ENCODE data around the gene NINL.
A peak's percentile ranks its signal among the peaks of the same experiment; 100 is the strongest.
"Not testable (repeated sequence)": the region's sequence is repeated elsewhere in the genome, so short reads cannot be mapped to it uniquely, and the experiment has no call there.

The NINL gene

DNA sequence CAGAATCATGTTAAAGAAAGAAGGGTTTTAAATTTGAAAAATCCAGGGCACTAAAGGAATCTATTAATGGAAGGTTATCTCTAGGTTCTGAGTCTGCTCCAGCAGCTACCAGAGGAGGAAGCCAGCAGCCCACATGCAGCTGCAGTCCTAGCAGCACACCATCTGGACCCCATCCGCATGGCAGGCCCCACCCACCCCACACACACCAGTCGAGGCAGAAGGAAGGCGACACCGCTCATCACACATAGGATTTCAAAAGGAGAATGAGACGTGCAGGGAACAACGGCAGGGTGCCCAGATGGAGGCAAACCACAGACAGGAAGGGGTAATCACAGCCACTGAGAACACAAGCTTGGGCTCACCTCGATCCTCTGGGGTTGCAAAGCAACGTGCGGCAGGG lies 99.0 kb downstream of the NINL start:
- peak in 1 of 51 donors; percentile 12 for DNase-seq

DNA sequence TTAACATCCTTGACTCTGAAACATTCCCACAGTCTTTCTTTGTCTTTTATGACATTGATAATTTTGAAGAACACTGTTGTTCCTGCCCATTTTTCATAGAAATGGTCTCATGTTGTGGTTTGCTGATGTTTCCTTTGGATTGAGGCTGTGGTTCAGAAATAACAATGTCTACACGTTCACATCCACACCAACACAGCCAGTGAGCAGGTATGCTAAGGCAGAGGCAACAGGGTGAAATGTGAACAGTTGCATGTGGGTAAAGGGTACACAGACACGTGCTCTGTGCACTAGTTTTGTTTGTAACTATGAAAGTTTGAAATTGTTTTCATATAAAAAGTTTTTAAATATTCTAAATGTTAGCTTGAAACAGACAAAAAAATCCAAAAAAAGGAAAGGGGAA lies 99.5 kb downstream of the NINL start:
- no peak for DNase-seq

GRCh38 chr20:25484911-25485511 lies 100.3 kb downstream of the NINL start:
- no peak for DNase-seq

DNA sequence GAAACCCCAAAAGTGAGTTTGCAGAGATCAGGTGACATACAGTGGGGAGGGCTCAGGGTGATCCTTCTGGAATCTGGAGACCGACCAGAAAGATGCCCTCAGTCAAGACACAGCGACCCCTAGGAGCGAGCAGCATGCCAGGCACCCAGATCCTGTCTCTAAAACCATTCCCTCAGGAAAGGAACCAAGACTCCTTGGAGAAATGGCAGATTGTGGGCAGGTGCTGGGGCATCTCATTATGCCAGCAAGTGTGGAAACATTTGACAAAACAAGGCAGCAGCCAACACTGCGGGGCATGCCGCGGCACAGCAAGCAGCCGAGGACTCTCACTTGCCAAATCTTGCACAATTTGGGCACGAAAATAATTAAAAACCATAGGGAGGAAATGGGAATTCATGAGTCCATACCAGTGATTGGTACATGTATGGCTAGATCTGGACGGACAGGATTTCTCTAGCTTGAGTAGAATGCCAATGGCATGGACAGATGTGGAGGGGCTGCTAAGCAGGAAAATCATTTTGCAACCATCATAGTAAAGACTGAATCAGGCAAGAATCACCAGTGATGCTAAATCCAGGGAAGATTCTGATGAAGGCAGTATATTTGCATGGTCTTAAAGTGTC lies 101.0 kb downstream of the NINL start:
- peak in 2 of 51 donors; percentile 5 for DNase-seq

DNA sequence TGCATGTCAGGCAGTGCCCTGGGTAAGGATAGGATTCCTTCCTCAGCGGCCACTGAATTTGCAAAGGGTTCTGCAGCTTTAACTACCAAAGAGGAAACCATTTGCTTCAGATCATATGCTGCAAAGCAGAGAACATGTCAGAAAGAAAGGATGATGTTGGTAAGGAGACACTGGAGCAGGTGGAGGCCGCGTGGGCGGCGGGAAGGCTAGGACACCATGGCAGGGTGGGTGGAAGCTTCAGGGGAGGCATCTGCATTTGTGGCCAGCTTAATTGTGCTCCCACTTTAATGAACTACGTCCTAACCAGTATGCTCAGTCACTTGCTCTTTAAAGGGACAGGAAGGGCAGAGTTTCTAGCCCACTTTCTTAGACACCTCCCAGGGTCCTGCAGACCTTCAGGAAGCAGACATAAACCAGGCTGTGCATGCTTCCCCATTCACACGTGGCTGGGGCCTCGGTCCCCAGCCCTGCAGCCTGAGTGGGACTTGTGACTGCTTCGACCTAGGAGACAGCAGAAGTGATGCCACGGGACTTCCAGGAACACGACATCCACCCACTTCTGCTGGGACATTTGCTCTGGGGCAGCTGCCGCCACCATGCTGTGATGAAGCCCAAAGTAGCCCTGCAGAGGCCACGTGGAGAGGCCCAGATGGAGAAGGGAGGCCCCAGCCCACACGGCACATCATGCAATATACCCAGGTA lies 101.7 kb downstream of the NINL start:
- no peak for DNase-seq

- no peak for DNase-seq
These were observed 103.4 kb downstream of the NINL start for GRCh38 chr20:25481918-25482253.

DNA sequence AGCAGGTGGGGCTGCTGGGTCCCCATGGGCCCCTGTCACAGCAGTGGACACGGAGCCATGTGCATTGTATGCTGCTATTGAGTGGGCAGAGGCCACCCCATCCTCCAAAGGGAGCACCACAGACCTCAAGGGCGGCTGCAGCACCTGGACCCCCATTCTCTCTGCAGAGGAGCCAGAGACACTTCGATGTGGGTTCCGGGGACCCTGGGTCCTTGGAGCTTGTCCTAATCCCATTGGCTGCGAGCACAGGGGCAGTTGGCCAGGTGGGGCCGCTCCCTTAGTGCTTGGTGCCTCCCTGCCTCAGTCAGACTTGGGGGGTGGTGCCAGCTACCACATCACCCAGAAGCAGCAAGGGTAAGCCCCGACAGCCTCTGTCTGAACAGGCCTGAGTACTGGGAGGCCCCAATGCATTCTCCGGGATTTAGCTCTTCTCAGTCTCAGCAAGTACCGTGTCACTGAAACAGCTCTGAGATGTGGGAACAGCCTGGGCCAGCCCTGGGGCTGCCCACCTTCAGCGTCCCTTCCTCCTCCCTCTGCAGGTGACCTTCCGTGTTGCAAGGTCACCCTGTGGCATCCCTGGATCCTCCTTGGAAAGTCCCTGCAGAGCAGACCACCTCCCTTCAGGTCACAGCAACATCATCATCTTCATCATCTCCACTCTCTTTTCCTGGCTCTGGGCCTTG lies 104.0 kb downstream of the NINL start:
- no peak for DNase-seq

DNA sequence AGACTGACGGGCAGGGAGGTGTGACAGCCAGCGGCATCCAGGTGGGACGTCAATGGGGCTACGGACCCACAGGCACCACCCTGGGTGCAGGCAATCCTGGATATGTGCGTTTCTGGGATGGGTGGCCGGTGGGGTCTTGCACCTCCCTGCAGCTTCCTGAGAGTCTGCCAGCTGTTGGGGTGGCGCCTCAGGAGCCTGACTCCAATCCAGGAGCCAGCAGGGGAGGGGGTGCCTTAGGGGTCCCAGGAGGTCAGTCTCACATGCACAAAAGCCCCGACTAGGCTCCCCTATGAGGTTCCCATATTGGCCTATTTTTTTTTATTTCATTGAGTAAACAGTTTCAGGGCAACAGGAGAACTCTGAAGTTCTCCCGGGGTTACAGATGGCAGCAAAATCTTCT lies 104.5 kb downstream of the NINL start:
- no peak for DNase-seq

- DNase-seq, result no peak
These were observed 105.2 kb downstream of the NINL start for GRCh38 chr20:25480156-25480555.

DNA sequence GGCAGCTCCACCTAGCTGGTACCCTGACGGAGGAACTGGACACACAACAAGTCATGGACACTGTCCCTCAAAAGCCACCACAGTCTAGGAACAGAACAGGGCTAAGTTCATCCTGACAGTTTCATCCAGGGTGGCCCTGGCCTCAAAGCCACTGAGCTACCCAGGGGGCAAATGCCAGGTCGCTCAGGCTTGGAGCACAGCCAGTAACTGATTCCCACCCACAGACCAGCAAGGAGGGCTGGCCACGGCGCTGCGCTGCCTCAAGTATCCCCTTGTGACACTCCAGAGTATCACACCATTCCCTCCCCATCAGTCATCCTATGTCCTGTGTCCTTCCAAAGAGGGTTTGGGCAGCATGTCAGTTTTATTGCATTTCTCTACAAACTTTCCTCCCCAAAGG lies 105.7 kb downstream of the NINL start:
- DNase-seq, result no peak

GRCh38 chr20:25478889-25479568 lies 106.3 kb downstream of the NINL start:
- DNase-seq, result no peak

GRCh38 chr20:25477014-25477882 lies 108.1 kb downstream of the NINL start:
- DNase-seq, result no peak

DNA sequence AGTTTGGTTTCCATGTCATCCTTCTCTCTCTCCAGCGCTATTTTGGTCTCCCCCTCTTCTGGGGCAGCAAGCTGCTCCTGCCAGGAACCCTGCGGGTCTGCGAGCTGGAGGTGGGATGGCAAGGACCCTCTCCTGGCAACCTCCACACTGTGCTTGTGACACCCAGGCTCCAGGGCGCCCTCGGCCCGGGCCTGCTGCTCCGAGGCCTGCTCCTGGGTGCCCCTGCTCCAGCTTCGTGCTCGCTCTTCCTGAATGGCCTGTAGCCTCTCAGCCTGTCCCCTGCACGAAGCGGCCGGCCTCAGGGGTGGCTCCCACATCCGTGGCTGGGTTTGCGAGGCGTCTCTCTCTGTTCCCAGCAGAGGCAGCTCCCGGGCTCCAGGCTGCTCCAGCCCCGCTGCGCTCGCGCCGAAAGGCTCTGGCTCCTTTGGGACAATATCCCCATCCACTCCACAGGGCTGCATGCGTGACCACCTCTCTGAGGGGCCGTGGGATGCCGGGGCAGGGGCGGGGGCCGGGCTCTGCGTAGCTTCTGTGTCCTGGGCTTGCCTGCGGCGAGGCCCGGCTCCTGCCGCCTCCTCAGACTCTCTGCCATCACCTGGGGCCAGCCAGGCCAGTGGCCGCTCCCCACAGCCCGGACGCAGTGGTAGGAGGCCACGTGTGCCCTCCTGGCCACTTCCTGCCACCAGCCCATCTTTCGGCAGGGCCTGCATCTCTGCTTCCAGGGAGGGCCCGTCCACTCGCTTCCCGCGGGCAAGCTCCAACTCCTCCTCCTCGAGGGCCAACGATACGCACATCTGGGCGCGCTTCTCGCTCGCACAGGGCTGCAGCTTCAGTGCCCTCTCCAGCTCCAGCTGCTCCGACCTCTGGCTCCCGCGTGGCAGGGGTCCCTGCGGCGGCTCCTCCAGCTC lies 109.0 kb downstream of the NINL start:
- no peak for DNase-seq

DNA sequence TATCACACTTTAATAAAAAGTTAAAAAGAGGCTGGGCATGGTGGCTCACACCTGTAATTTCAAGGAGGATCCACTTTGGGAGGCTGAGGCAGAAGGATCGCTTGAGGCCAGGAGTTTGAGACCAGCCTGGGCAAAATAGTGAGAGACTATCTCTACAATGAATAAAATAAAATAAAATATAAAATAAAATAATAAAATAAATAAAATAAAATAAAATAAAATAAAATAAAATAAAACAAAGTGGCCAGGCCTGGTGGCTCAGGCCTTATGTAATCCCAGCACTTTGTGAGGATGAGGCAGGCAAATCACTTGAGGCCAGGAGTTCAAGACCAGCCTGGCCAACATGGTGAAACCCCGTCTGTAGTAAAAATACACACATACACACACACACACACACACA lies 112.0 kb downstream of the NINL start:
- DNase-seq, result not testable (repeated sequence)

DNA sequence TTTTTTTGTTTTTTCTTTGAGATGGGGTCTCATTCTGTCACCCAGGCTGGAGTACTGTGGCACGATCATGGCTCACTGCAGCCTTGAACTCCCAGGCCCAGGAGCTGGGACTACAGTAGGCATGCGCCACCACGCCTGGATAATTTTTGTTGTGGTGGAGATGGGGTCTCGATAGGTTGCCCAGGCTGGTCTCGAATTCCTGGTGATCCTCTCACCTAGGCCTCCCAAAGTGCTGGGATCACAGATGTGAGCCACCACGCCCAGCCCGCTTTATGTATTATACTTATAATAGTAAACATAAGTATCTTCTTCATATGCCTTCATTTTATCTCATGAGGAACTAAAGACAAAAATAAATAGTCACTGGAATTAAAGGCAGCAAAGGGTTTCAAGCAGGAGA lies 114.3 kb downstream of the NINL start:
- DNase-seq, result no peak

- no peak for DNase-seq
These were observed 115.3 kb downstream of the NINL start for GRCh38 chr20:25470045-25470444.

- no peak for DNase-seq
These were observed 115.8 kb downstream of the NINL start for GRCh38 chr20:25469558-25469957.

DNA sequence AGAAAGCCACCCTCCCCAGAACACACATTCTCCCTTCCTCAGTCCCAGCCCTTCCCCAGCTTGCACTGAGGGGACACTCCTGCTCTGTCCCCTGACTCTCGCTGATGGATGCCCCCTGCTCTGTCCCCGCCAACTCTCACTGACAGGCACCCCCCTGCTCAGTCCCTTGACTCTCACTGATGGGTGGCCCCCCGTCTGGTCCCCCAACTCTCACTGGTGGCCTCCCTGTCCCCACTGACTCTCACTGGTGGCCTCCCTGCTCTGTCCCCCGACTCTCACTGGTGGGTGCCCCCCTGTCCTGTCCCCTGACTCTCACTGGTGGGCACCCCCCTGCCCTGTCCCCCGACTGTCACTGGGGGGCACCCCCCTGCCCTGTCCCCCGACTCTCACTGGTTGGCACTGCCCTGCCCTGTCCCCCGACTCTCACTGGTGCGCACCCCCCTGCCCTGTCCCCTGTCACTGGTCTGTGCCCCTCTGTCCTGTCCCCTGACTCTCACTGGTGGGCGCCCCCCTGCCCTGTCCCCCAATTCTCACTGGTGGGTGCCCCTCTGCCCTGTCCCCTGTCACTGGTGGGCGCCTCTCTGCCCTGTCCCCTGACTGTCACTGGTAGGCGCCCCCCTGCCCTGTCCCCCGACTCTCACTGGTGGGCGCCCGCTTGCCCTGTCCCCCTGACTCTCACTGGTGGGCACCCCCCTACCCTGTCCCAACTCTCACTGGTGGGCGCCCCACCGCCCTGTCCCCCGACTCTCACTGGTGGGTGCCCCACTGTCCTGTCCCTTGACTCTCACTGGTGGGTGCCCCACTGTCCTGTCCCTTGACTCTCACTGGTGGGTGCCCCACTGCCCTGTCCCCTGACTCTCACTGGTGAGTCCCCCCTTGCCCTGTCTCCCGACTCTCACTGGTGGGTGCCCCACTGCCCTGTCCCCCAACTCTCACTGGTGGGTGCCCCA lies 116.9 kb downstream of the NINL start:
- DNase-seq, result no peak

GRCh38 chr20:25467441-25467840 lies 117.9 kb downstream of the NINL start:
- DNase-seq, result no peak
